GM18907 (cell line): ENCODE measurements around the gene ZNF101.
A peak's percentile ranks its signal among the peaks of the same experiment; 100 is the strongest.

Experiments
- ATAC-seq: cut with Tn5 transposase; IDR thresholded peaks from one replicate; pipeline ENCODE4 v1.9.1; 2021; ENCODE audit warnings: mild to moderate bottlenecking, moderate library complexity; ENCODE audit not compliant: unreplicated experiment

ZNF101 gene

GRCh38 chr19:19704836-19705235 lies 36.2 kb downstream of the ZNF101 start:
- no peak for ATAC-seq

DNA sequence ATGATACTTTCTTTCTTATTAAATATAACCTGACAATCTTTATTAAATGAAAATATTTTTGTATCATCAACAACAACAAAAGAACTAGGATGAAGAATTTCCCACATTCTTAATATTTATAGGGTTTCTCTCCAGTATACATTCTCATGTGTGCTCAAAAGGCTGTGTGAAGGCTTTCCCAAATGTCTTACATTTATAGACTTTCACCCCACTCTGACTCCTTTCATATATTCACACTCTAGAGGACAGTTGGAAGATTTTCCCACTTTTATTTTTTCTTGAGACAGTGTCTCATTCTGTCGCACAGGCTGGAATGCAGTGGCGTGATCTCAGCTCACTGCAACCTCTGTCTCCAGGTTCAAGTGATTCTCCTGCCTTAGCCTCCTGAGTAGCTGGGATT lies 41.9 kb downstream of the ZNF101 start:
- no peak for ATAC-seq

GRCh38 chr19:19711306-19711933 lies 42.8 kb downstream of the ZNF101 start:
- no peak for ATAC-seq

GRCh38 chr19:19711934-19712828 lies 43.5 kb downstream of the ZNF101 start:
- ATAC-seq, result no peak

GRCh38 chr19:19719798-19720197 lies 51.2 kb downstream of the ZNF101 start:
- ATAC-seq, result no peak

GRCh38 chr19:19721896-19722295 lies 53.3 kb downstream of the ZNF101 start:
- ATAC-seq, result no peak

GRCh38 chr19:19732579-19733501 lies 64.2 kb downstream of the ZNF101 start, which contains the start of gene ZNF14:
Gene ZNF14, minus strand, starts transcription at chr19:19733112. Its CDS starts 154 bp downstream, at chr19:19732958.
- ATAC-seq, result peak; percentile 98
